Mucosa of descending colon (tissue), 3 donors: ENCODE measurements around the gene LST1. TPM values are rescaled to one million over a fixed set of nuclear protein-coding genes. Genes with fewer than 3 reads are reported as not detected.

Source experiments
- ATAC-seq: fragments of 200-7000 bp; cut with Tn5 transposase; one replicate; pipeline ENCODE4 v1.9.1; 2020; ENCODE audit warnings: mild to moderate bottlenecking, moderate library complexity
- DNase-seq, 3 donors: peaks; one replicate each; pipeline ENCODE4 v3.0.0-alpha.2; 2020
- H3K36me3 ChIP-seq: fragments of 200-600 bp; one replicate; pipeline ENCODE4 v1.8.0; 2021; ENCODE audit warnings: low read depth, mild to moderate bottlenecking
- H3K4me1 ChIP-seq: fragments of 200-600 bp; one replicate; pipeline ENCODE4 v1.8.0; 2021; ENCODE audit warnings: low read depth, mild to moderate bottlenecking
- H3K4me3 ChIP-seq: fragments of 200-600 bp; one replicate; pipeline ENCODE4 v1.8.0; 2021; ENCODE audit warnings: mild to moderate bottlenecking
- H3K9me3 ChIP-seq: fragments of 200-600 bp; one replicate; pipeline ENCODE4 v1.8.0; 2021; ENCODE audit warnings: mild to moderate bottlenecking
- CTCF ChIP-seq: fragments of 200-600 bp; IDR thresholded peaks from one replicate; pipeline ENCODE4 v1.8.0; 2022; ENCODE audit warnings: antibody characterized with exemption, mild to moderate bottlenecking
- intact Hi-C, 2 donors: fragments of 100-400 bp; cut with DNase I in 1 of 2; cut with micrococcal nuclease in 1 of 2; formaldehyde crosslinking; loops; one replicate each; pipeline versions ENCODE4 v1.11.0 to v1.11.1; 2022; cut with DNase I, micrococcal nuclease
- microRNA-seq: library from miRNA; unstranded; fragments of <30 nt; microRNA quantifications from one replicate; pipeline ENCODE4, GENCODE V29; 2019
- total RNA-seq, 3 donors: library from RNA; stranded (reverse); fragmentation: NEBNext Ultra II Directional in 2 of 3; extraction: Animal tissue kit (Norgen Biotek cat#: 25700) in 2 of 3; gene quantifications; one replicate each; pipeline versions ENCODE4 v1.2.1 to v1.2.4, GENCODE V29; 2021 to 2023
- donor health status: DM: no; HTN: no; CAD: no; lungs with moderate emphysema.
- donor health status: DM: no; HTN: no; CAD: no.
- donor health status: DM: no; HTN: yes; CAD: no.

Gene LST1
- total RNA-seq, 3 donors from 2014 or later = 3.9 to 11.3 (median 6.6) TPM

GRCh38 chr6:31636698-31637596 is 50.9 kb downstream of the LST1 start:
- H3K36me3 ChIP-seq = peaks cover 17% of the 10 kb centered on the region
- intact Hi-C loops = no loop called here
- H3K4me1 ChIP-seq = no peaks in the 10 kb centered on the region
- no peaks in the 10 kb centered on the region for H3K9me3 ChIP-seq
- no peak for ATAC-seq
- H3K4me3 ChIP-seq = no peak overlapping the region
- TF ChIP-seq CTCF = no peak
- no peak for DNase-seq

Small RNA genes within 50 kb of the gene (microRNA-seq; reads per million reads assigned to microRNA genes)
- not detected for gene MIR6832

Other genes with a start within 250 kb of the LST1 start
- 1,000 to 10,000 TPM; 1,294 to 6,470 (median 3,045) TPM for gene HLA-B, start 229.1 kb upstream of the LST1 start, total RNA-seq
- gene MICA, start 182.7 kb upstream of the LST1 start, total RNA-seq = 10 to 100 TPM; 18.1 to 24.2 (median 20.7) TPM
- gene MICB, start 88.1 kb upstream of the LST1 start, total RNA-seq = 1 to 10 TPM; 1.3 to 4.1 (median 2.9) TPM
- gene MCCD1, start 57.3 kb upstream of the LST1 start, total RNA-seq = not detected
- 100 to 1,000 TPM; 239 to 309 (median 295) TPM for gene DDX39B, start 44.3 kb upstream of the LST1 start, total RNA-seq
- gene ATP6V1G2, start 39.7 kb upstream of the LST1 start, total RNA-seq = 1 to 10 TPM in 2 of 3 donors, under 1 TPM in 1; 0.55 to 4.5 (median 1.2) TPM
- gene NFKBIL1, start 38.7 kb upstream of the LST1 start, total RNA-seq = 10 to 100 TPM; 15.8 to 27.8 (median 18.3) TPM
- gene LTA, start 14.0 kb upstream of the LST1 start, total RNA-seq = under 1 TPM in 2 of 3 donors, not detected in 1; 0.20 to 0.22 TPM
- gene TNF, start 10.7 kb upstream of the LST1 start, total RNA-seq = 1 to 10 TPM in 2 of 3 donors, under 1 TPM in 1; 0.41 to 1.7 (median 1.1) TPM
- 1 to 10 TPM; 2.1 to 3.4 (median 2.2) TPM for gene LTB, start 3.9 kb upstream of the LST1 start, total RNA-seq
- gene NCR3, start 6.7 kb downstream of the LST1 start, total RNA-seq = under 1 TPM in 1 of 3 donors, not detected in 2; 0.46 TPM
- gene AIF1, start 29.0 kb downstream of the LST1 start, total RNA-seq = 10 to 100 TPM in 2 of 3 donors, 1 to 10 TPM in 1; 6.1 to 28.4 (median 17.3) TPM
- 100 to 1,000 TPM; 109 to 151 (median 120) TPM for gene PRRC2A, start 34.4 kb downstream of the LST1 start, total RNA-seq
- gene BAG6, start 66.4 kb downstream of the LST1 start, total RNA-seq = 100 to 1,000 TPM; 282 to 298 (median 293) TPM
- 1 to 10 TPM; 2.2 to 2.7 (median 2.4) TPM for gene APOM, start 69.6 kb downstream of the LST1 start, total RNA-seq
- gene C6orf47, start 74.5 kb downstream of the LST1 start, total RNA-seq = 10 to 100 TPM; 28.5 to 33.0 (median 32.3) TPM
- 10 to 100 TPM; 13.4 to 17.7 (median 17.4) TPM for gene GPANK1, start 78.7 kb downstream of the LST1 start, total RNA-seq
- 100 to 1,000 TPM; 125 to 147 (median 134) TPM for gene CSNK2B, start 79.8 kb downstream of the LST1 start, total RNA-seq
- 10 to 100 TPM; 13.1 to 17.2 (median 15.5) TPM for gene LY6G5B, start 83.7 kb downstream of the LST1 start, total RNA-seq
- 1 to 10 TPM; 1.7 to 4.2 (median 2.1) TPM for gene LY6G5C, start 94.8 kb downstream of the LST1 start, total RNA-seq
- 10 to 100 TPM; 55.3 to 69.4 (median 68.4) TPM for gene ABHD16A, start 117.0 kb downstream of the LST1 start, total RNA-seq
- gene LY6G6F, start 120.6 kb downstream of the LST1 start, total RNA-seq = not detected
- gene LY6G6D, start 129.1 kb downstream of the LST1 start, total RNA-seq = 1 to 10 TPM in 1 of 3 donors, under 1 TPM in 1, not detected in 1; 0.90 to 6.1 TPM
- gene LY6G6C, start 135.5 kb downstream of the LST1 start, total RNA-seq = under 1 TPM in 1 of 3 donors, not detected in 2; 0.32 TPM
- gene MPIG6B, start 137.1 kb downstream of the LST1 start, total RNA-seq = 1 to 10 TPM in 1 of 3 donors, under 1 TPM in 2; 0.48 to 1.4 (median 0.57) TPM
- gene DDAH2, start 143.0 kb downstream of the LST1 start, total RNA-seq = 100 to 1,000 TPM in 1 of 3 donors, 10 to 100 TPM in 2; 56.1 to 152 (median 99.5) TPM
- gene CLIC1, start 150.3 kb downstream of the LST1 start, total RNA-seq = 100 to 1,000 TPM; 269 to 555 (median 441) TPM
- 10 to 100 TPM; 14.1 to 29.9 (median 29.7) TPM for gene MSH5, start 153.7 kb downstream of the LST1 start, total RNA-seq
- gene SAPCD1, start 176.4 kb downstream of the LST1 start, total RNA-seq = 1 to 10 TPM; 2.5 to 9.6 (median 4.3) TPM
- 1 to 10 TPM; 5.9 to 8.2 (median 6.9) TPM for gene VWA7, start 191.1 kb downstream of the LST1 start, total RNA-seq
- 10 to 100 TPM; 41.7 to 65.8 (median 45.0) TPM for gene VARS1, start 209.5 kb downstream of the LST1 start, total RNA-seq
- gene LSM2, start 220.7 kb downstream of the LST1 start, total RNA-seq = 10 to 100 TPM; 21.7 to 35.5 (median 33.8) TPM
- gene HSPA1L, start 229.0 kb downstream of the LST1 start, total RNA-seq = 1 to 10 TPM; 1.2 to 3.4 (median 1.3) TPM
- gene HSPA1A, start 229.3 kb downstream of the LST1 start, total RNA-seq = 100 to 1,000 TPM in 2 of 3 donors, 10 to 100 TPM in 1; 73.6 to 274 (median 107) TPM
- gene HSPA1B, start 241.5 kb downstream of the LST1 start, total RNA-seq = 100 to 1,000 TPM; 172 to 254 (median 200) TPM